ENCODE measurements around the gene RAMAC. TPM values are rescaled to one million over a fixed set of nuclear protein-coding genes. Genes with fewer than 3 reads are reported as not detected.
"Not testable (repeated sequence)": the region's sequence is repeated elsewhere in the genome, so short reads cannot be mapped to it uniquely, and the experiment has no call there.

The RAMAC gene
- total RNA-seq, 1 donor from 2014 or later = 22.5 TPM

- ATAC-seq = no peak
These were observed 17.9 kb upstream of the RAMAC start for GRCh38 chr15:82968066-82968465.

GRCh38 chr15:82969353-82969752 lies 16.7 kb upstream of the RAMAC start:
- ATAC-seq = no peak

GRCh38 chr15:82970078-82970686 lies 15.8 kb upstream of the RAMAC start:
- no peak for ATAC-seq

GRCh38 chr15:82970696-82971095 lies 15.3 kb upstream of the RAMAC start:
- ATAC-seq = no peak

GRCh38 chr15:82971218-82971984 lies 14.6 kb upstream of the RAMAC start:
- no peak for ATAC-seq

GRCh38 chr15:82972990-82973389 lies 13.0 kb upstream of the RAMAC start:
- no peak for ATAC-seq

GRCh38 chr15:82977076-82977475 lies 8.9 kb upstream of the RAMAC start:
- ATAC-seq = no peak

- ATAC-seq = no peak
These were observed 7.6 kb upstream of the RAMAC start for GRCh38 chr15:82978438-82978837.

- no peak for ATAC-seq
These were observed 6.3 kb upstream of the RAMAC start for GRCh38 chr15:82979726-82980125.

- ATAC-seq = no peak
These were observed 5.0 kb upstream of the RAMAC start for GRCh38 chr15:82980981-82981380.

GRCh38 chr15:82986442-82986780 lies 401 bp downstream of the RAMAC start:
- peak; percentile 29 for ATAC-seq

GRCh38 chr15:82992436-82992998 lies 6.5 kb downstream of the RAMAC start:
- ATAC-seq = no peak

GRCh38 chr15:82993144-82993543 lies 7.1 kb downstream of the RAMAC start:
- ATAC-seq = no peak

- no peak for ATAC-seq
These were observed 9.1 kb downstream of the RAMAC start for GRCh38 chr15:82995076-82995475.

GRCh38 chr15:82995938-82996337 lies 9.9 kb downstream of the RAMAC start:
- ATAC-seq = no peak

GRCh38 chr15:82999426-82999825 lies 13.4 kb downstream of the RAMAC start:
- ATAC-seq = peak; percentile 44

GRCh38 chr15:82999905-83000671 lies 14.1 kb downstream of the RAMAC start:
- peak; percentile 86 for ATAC-seq

GRCh38 chr15:83000672-83001031 lies 14.6 kb downstream of the RAMAC start:
- not testable (repeated sequence) for ATAC-seq

- peak; percentile 81 for ATAC-seq
These were observed 24.8 kb downstream of the RAMAC start for GRCh38 chr15:83010709-83011270.

GRCh38 chr15:83011271-83012075 lies 25.5 kb downstream of the RAMAC start, which contains the start of gene C15orf40:
Gene C15orf40 (minus strand): TSS chr15:83011639. CDS start chr15:83011607, 32 bp downstream.
- ATAC-seq = peak; percentile 95

GRCh38 chr15:83012076-83012426 lies 26.0 kb downstream of the RAMAC start:
- ATAC-seq = no peak

- ATAC-seq = no peak
These were observed 26.6 kb downstream of the RAMAC start for GRCh38 chr15:83012636-83013035.
